HL-60 (cell line): ENCODE data around the gene ADM.

ENCODE experiments used
- POLR2AphosphoS5 ChIP-seq: IDR thresholded peaks from 2 replicates; pipeline ENCODE4 v1.6.1; 2012; ENCODE audit warnings: low read depth
- TF ChIP-seq, protein P1 (sequence below): IDR thresholded peaks from one replicate; pipeline ENCODE4 v1.5.1; 2011; ENCODE audit warnings: low read length, control low read depth, inconsistent platforms; ENCODE audit not compliant: insufficient read depth
- TF ChIP-seq, protein P2 (sequence below): IDR thresholded peaks from 2 replicates; pipeline ENCODE4 v1.6.1; 2012; ENCODE audit warnings: low read depth; ENCODE audit not compliant: insufficient replicate concordance

DNA sequence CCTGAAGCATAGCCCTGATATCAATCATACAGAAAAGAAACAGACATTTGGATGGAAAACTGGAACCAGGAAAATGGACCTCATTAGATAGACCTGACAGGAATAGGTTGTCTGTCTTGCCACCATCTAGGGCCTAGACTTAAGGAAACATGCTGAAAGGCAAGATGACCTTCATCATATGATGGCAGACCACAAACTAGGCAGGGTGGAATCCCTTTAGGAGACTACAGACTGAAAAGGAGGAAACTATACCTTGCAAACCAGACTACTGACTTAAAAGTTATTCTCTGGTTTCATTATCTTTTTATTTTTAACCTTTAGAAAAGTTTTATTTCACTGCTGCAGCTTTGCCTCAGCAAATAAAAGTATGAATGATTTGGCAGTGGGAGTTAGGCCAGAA is 31.1 kb upstream of the ADM start:
- TF ChIP-seq, protein P1, sequence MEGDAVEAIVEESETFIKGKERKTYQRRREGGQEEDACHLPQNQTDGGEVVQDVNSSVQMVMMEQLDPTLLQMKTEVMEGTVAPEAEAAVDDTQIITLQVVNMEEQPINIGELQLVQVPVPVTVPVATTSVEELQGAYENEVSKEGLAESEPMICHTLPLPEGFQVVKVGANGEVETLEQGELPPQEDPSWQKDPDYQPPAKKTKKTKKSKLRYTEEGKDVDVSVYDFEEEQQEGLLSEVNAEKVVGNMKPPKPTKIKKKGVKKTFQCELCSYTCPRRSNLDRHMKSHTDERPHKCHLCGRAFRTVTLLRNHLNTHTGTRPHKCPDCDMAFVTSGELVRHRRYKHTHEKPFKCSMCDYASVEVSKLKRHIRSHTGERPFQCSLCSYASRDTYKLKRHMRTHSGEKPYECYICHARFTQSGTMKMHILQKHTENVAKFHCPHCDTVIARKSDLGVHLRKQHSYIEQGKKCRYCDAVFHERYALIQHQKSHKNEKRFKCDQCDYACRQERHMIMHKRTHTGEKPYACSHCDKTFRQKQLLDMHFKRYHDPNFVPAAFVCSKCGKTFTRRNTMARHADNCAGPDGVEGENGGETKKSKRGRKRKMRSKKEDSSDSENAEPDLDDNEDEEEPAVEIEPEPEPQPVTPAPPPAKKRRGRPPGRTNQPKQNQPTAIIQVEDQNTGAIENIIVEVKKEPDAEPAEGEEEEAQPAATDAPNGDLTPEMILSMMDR, result no peak
- TF ChIP-seq POLR2AphosphoS5, result no peak
- TF ChIP-seq, protein P2, sequence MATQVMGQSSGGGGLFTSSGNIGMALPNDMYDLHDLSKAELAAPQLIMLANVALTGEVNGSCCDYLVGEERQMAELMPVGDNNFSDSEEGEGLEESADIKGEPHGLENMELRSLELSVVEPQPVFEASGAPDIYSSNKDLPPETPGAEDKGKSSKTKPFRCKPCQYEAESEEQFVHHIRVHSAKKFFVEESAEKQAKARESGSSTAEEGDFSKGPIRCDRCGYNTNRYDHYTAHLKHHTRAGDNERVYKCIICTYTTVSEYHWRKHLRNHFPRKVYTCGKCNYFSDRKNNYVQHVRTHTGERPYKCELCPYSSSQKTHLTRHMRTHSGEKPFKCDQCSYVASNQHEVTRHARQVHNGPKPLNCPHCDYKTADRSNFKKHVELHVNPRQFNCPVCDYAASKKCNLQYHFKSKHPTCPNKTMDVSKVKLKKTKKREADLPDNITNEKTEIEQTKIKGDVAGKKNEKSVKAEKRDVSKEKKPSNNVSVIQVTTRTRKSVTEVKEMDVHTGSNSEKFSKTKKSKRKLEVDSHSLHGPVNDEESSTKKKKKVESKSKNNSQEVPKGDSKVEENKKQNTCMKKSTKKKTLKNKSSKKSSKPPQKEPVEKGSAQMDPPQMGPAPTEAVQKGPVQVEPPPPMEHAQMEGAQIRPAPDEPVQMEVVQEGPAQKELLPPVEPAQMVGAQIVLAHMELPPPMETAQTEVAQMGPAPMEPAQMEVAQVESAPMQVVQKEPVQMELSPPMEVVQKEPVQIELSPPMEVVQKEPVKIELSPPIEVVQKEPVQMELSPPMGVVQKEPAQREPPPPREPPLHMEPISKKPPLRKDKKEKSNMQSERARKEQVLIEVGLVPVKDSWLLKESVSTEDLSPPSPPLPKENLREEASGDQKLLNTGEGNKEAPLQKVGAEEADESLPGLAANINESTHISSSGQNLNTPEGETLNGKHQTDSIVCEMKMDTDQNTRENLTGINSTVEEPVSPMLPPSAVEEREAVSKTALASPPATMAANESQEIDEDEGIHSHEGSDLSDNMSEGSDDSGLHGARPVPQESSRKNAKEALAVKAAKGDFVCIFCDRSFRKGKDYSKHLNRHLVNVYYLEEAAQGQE, result no peak
